ENCODE measurements around the gene CPPED1.

Gene CPPED1

GRCh38 chr16:12828206-12828605 is 24.5 kb upstream of the CPPED1 start:
- CTCF ChIA-PET: interaction anchor here (0.6 to 2.1 kb wide), 2 partner anchors 8 to 395 kb away, joined by 3 to 6 read pairs; no protein-coding TSS in a partner anchor
- no peaks in the 10 kb centered on the region for H3K36me3 ChIP-seq (ENCODE audit: control insufficient read depth in 2 of 2, insufficient read depth in 1 of 2, low read length in 2 of 2)
- H3K4me3 ChIP-seq (ENCODE audit: low read depth, low read length): no peak overlapping the region
- H3K27ac ChIP-seq (ENCODE audit: extremely low read depth, low read depth, low read length): no peak overlapping the region
- no peaks in the 10 kb centered on the region for H3K9me3 ChIP-seq (ENCODE audit: control insufficient read depth, insufficient read depth, low read depth, low read length)
- TF ChIP-seq, protein P1, sequence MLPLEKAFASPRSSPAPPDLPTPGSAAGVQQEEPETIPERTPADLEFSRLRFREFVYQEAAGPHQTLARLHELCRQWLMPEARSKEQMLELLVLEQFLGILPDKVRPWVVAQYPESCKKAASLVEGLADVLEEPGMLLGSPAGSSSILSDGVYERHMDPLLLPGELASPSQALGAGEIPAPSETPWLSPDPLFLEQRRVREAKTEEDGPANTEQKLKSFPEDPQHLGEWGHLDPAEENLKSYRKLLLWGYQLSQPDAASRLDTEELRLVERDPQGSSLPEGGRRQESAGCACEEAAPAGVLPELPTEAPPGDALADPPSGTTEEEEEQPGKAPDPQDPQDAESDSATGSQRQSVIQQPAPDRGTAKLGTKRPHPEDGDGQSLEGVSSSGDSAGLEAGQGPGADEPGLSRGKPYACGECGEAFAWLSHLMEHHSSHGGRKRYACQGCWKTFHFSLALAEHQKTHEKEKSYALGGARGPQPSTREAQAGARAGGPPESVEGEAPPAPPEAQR (tag by site-specific recombination; IDR thresholded peaks at IDR 0.05): no peak
- no peak for TF ChIP-seq ZNF266 (tag by site-specific recombination; IDR thresholded peaks at IDR 0.05; ENCODE audit: low read depth)
- no peak for TF ChIP-seq ZSCAN23 (tag by site-specific recombination; IDR thresholded peaks at IDR 0.05)
- TF ChIP-seq ZNF624 (tag by site-specific recombination; IDR thresholded peaks at IDR 0.05): no peak
- TF ChIP-seq ZNF560 (tag by site-specific recombination; IDR thresholded peaks at IDR 0.05; ENCODE audit: borderline replicate concordance): no peak
- no peak for TF ChIP-seq AEBP2 (tag by site-specific recombination; IDR thresholded peaks at IDR 0.05; ENCODE audit: borderline replicate concordance)
- TF ChIP-seq GLIS1 (tag by site-specific recombination; IDR thresholded peaks at IDR 0.05): no peak
- TF ChIP-seq, protein P2, sequence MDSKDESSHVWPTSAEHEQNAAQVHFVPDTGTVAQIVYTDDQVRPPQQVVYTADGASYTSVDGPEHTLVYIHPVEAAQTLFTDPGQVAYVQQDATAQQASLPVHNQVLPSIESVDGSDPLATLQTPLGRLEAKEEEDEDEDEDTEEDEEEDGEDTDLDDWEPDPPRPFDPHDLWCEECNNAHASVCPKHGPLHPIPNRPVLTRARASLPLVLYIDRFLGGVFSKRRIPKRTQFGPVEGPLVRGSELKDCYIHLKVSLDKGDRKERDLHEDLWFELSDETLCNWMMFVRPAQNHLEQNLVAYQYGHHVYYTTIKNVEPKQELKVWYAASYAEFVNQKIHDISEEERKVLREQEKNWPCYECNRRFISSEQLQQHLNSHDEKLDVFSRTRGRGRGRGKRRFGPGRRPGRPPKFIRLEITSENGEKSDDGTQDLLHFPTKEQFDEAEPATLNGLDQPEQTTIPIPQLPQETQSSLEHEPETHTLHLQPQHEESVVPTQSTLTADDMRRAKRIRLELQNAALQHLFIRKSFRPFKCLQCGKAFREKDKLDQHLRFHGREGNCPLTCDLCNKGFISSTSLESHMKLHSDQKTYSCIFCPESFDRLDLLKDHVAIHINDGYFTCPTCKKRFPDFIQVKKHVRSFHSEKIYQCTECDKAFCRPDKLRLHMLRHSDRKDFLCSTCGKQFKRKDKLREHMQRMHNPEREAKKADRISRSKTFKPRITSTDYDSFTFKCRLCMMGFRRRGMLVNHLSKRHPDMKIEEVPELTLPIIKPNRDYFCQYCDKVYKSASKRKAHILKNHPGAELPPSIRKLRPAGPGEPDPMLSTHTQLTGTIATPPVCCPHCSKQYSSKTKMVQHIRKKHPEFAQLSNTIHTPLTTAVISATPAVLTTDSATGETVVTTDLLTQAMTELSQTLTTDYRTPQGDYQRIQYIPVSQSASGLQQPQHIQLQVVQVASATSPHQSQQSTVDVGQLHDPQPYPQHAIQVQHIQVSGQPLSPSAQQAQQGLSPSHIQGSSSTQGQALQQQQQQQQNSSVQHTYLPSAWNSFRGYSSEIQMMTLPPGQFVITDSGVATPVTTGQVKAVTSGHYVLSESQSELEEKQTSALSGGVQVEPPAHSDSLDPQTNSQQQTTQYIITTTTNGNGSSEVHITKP (tag by site-specific recombination; IDR thresholded peaks at IDR 0.05): no peak
- no peak for TF ChIP-seq ZNF37A (tag by site-specific recombination; IDR thresholded peaks at IDR 0.05)
- TF ChIP-seq ZNF239 (tag by site-specific recombination; IDR thresholded peaks at IDR 0.05): no peak
- no peak for TF ChIP-seq ZNF488 (tag by site-specific recombination; IDR thresholded peaks at IDR 0.05)
- no peak for TF ChIP-seq ZNF837 (tag by site-specific recombination; IDR thresholded peaks at IDR 0.05)
- no peak for TF ChIP-seq ZNF785 (tag by site-specific recombination; IDR thresholded peaks at IDR 0.05)
- no peak for TF ChIP-seq ZNF121 (tag by site-specific recombination; IDR thresholded peaks at IDR 0.05)
- no peak for TF ChIP-seq SP3 (tag by site-specific recombination; IDR thresholded peaks at IDR 0.05)
- POLR2A ChIA-PET: no interaction called here
- H3K4me1 ChIP-seq (ENCODE audit: control insufficient read depth, insufficient read depth, low read length): no peaks in the 10 kb centered on the region

DNA sequence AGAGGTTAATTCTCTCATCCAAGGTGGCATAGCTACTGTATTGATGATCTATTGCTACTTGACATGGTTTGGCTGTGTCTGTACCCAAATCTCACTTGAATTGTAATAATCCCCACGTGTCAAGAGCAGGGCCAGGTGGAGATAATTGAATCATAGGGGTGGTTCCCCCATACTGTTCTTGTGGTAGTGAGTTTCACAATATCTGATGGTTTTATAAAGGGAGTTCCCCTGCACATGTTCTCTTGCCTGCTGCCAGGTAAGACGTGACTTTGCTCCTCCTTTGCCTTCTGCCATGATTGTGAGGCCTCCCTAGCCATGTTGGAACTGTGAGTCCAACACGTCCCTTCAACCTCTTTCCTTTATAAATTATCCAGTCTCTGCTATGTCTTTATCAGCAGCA is 22.9 kb upstream of the CPPED1 start:
- Histone ChIP-seq H3K27ac (ENCODE audit: extremely low read depth, low read depth, low read length) (no peak overlapping the region), H3K36me3 (ENCODE audit: control insufficient read depth in 2 of 2, insufficient read depth in 1 of 2, low read length in 2 of 2) (no peaks in the 10 kb centered on the region), H3K4me3 (ENCODE audit: low read depth, low read length) (no peak overlapping the region), H3K4me1 (ENCODE audit: control insufficient read depth, insufficient read depth, low read length) (no peaks in the 10 kb centered on the region), H3K9me3 (ENCODE audit: control insufficient read depth, insufficient read depth, low read depth, low read length) (no peaks in the 10 kb centered on the region)
- CTCF ChIA-PET: no interaction called here
- POLR2A ChIA-PET: no interaction called here
- TF ChIP-seq ZNF174 (tag by site-specific recombination; IDR thresholded peaks at IDR 0.05): no peak
- no peak for TF ChIP-seq ZNF621 (tag by site-specific recombination; IDR thresholded peaks at IDR 0.05)
